Endothelial cell (in vitro differentiated cells): ENCODE measurements around the gene PRORP. TPM values are rescaled to one million over a fixed set of nuclear protein-coding genes. Genes with fewer than 3 reads are reported as not detected.
"Not testable (repeated sequence)": the region's sequence is repeated elsewhere in the genome, so short reads cannot be mapped to it uniquely, and the experiment has no call there.

Experiments
- DNase-seq: peaks from one replicate; pipeline ENCODE4 v3.0.0; 2021; ENCODE audit warnings: low spot score
- H3K27ac Mint-ChIP-seq: one replicate; pipeline ENCODE4 v1.8.0; 2021; ENCODE audit warnings: mixed read lengths, inconsistent platforms; ENCODE audit not compliant: unreplicated experiment
- H3K27me3 Mint-ChIP-seq: one replicate; pipeline ENCODE4 v1.8.0; 2021; ENCODE audit warnings: mild to moderate bottlenecking, moderate library complexity, mixed read lengths, inconsistent platforms; ENCODE audit not compliant: unreplicated experiment
- H3K36me3 Mint-ChIP-seq: one replicate; pipeline ENCODE4 v1.8.0; 2021; ENCODE audit warnings: mild to moderate bottlenecking, low read depth, mixed read lengths, inconsistent platforms; ENCODE audit not compliant: unreplicated experiment
- H3K4me1 Mint-ChIP-seq: one replicate; pipeline ENCODE4 v1.8.0; 2021; ENCODE audit warnings: mild to moderate bottlenecking, mixed read lengths, inconsistent platforms; ENCODE audit not compliant: unreplicated experiment
- H3K4me3 Mint-ChIP-seq: one replicate; pipeline ENCODE4 v1.8.0; 2021; ENCODE audit warnings: mild to moderate bottlenecking, mixed read lengths, inconsistent platforms; ENCODE audit not compliant: unreplicated experiment
- H3K9me3 Mint-ChIP-seq: one replicate; pipeline ENCODE4 v1.8.0; 2021; ENCODE audit warnings: mixed read lengths, inconsistent platforms; ENCODE audit not compliant: unreplicated experiment
- total RNA-seq: library from RNA; stranded (reverse); fragmentation: NEBNext Ultra II Directional; extraction: Animal tissue kit (Norgen Biotek cat#: 25700); gene quantifications from one replicate; pipeline ENCODE4 v1.2.1, GENCODE V29; 2021; ENCODE audit not compliant: unreplicated experiment
- TF ChIP-seq, protein P1 (sequence below): fragments of 200-600 bp; sonication (generic); IDR thresholded peaks from one replicate; pipeline ENCODE4 v1.5.0; 2021; ENCODE audit warnings: antibody characterized with exemption; ENCODE audit not compliant: unreplicated experiment

PRORP gene
- total RNA-seq, 1 donor from 2014 or later = 56.6 TPM

DNA sequence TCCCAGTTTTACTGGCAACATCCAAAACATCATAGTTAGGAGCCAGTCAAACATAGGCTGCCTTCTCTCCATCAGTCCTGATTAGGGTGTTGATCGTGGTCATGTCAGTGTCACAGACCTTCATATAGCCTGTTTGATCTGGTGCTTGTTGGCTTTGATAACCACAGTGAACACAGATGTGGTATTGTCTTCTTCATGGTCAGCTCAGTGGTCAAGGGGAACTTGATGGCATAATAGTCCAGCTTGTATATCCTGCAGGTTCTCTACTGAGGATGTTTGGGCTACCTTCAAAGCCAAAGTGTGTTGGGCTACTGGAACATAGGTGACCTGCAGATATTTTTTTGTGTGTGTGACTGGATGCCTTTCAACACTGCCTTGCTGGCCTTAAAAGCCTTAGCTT is 21.7 kb downstream of the PRORP start:
- Mint-ChIP-seq H3K27ac (no peak overlapping the region), H3K4me1 (no peaks in the 10 kb centered on the region)

DNA sequence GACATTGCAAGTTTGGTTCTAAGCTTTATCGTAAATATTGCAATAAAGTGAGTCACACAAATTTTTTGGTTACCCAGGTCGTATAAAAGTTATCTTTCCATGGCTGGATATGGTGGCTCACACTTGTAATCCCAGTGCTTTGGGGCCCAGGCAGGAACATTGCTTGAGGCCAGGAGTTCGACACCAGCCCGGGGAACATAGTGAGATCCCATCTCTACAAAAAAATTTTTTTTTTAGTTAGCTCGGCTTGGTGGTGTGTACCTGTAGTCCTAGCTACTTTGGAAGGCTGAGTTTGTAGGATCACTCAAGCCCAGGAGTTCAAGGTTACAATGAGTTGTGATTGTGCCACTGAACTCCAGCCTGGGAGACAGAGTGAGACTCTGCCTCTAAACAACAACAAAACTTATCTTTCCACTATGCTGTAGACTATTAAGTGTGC is 24.4 kb downstream of the PRORP start:
- no peaks in the 10 kb centered on the region for H3K9me3 Mint-ChIP-seq
- peaks cover 9% of the 10 kb centered on the region for H3K27me3 Mint-ChIP-seq
- no peak overlapping the region for H3K4me3 Mint-ChIP-seq
- TF ChIP-seq, protein P1, sequence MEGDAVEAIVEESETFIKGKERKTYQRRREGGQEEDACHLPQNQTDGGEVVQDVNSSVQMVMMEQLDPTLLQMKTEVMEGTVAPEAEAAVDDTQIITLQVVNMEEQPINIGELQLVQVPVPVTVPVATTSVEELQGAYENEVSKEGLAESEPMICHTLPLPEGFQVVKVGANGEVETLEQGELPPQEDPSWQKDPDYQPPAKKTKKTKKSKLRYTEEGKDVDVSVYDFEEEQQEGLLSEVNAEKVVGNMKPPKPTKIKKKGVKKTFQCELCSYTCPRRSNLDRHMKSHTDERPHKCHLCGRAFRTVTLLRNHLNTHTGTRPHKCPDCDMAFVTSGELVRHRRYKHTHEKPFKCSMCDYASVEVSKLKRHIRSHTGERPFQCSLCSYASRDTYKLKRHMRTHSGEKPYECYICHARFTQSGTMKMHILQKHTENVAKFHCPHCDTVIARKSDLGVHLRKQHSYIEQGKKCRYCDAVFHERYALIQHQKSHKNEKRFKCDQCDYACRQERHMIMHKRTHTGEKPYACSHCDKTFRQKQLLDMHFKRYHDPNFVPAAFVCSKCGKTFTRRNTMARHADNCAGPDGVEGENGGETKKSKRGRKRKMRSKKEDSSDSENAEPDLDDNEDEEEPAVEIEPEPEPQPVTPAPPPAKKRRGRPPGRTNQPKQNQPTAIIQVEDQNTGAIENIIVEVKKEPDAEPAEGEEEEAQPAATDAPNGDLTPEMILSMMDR = no peak
- H3K4me1 Mint-ChIP-seq = no peaks in the 10 kb centered on the region
- peaks cover 9% of the 10 kb centered on the region for H3K36me3 Mint-ChIP-seq
- no peak for DNase-seq
- no peak overlapping the region for H3K27ac Mint-ChIP-seq

More for the DNA sequence above, 21.7 kb downstream of the PRORP start:
- TF ChIP-seq, protein P1 = no peak
- Mint-ChIP-seq H3K36me3 (peaks cover 4% of the 10 kb centered on the region), H3K9me3 (no peaks in the 10 kb centered on the region), H3K27me3 (peaks cover 5% of the 10 kb centered on the region), H3K4me3 (no peak overlapping the region)
- no peak for DNase-seq

DNA sequence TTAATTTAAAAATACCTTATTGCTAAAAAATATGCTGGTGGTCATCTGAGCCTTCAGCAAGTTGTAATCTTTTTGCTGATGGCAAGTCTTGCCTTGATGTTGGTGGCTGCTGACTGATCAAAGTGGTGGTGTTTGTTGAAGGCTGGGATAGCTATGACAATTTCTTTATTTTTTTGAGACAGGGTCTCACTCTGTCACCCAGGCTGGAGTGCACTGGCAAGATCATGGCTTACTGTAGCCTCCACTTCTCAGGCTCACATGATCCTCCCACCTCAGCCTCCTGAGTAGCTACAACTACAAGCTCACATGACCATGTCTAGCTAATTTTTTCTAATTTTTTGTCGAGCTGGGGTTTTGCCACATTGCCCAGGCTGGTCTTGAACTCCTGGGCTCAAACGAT is 24.8 kb downstream of the PRORP start:
- H3K27ac Mint-ChIP-seq = no peak overlapping the region
- H3K4me3 Mint-ChIP-seq = no peak overlapping the region
- TF ChIP-seq, protein P1 = no peak
- peaks cover 9% of the 10 kb centered on the region for H3K27me3 Mint-ChIP-seq
- peaks cover 11% of the 10 kb centered on the region for H3K36me3 Mint-ChIP-seq
- H3K4me1 Mint-ChIP-seq = no peaks in the 10 kb centered on the region
- no peaks in the 10 kb centered on the region for H3K9me3 Mint-ChIP-seq
- no peak for DNase-seq

DNA sequence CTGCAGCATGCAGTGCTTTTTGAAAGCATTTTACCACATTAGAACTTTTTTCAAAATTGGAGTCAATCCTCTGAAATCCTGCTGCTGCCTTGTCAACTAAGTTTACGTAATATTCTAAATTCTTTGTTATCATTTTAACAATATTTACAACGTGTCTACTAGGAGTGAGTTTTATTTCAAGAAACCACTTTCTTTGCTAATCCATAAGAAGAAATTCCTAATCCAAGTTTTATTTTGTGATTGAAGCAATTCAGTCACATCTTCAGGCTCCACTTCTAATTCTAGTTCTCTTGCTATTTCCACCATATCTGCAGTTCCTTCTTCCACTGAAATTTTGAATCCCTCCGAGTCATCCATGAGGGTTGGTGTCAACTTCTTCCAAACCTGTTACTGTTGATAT is 25.4 kb downstream of the PRORP start:
- Mint-ChIP-seq H3K27me3 (peaks cover 9% of the 10 kb centered on the region), H3K4me1 (no peaks in the 10 kb centered on the region), H3K27ac (no peak overlapping the region), H3K36me3 (peaks cover 11% of the 10 kb centered on the region), H3K4me3 (no peak overlapping the region), H3K9me3 (no peaks in the 10 kb centered on the region)
- DNase-seq = no peak
- TF ChIP-seq, protein P1 = no peak

DNA sequence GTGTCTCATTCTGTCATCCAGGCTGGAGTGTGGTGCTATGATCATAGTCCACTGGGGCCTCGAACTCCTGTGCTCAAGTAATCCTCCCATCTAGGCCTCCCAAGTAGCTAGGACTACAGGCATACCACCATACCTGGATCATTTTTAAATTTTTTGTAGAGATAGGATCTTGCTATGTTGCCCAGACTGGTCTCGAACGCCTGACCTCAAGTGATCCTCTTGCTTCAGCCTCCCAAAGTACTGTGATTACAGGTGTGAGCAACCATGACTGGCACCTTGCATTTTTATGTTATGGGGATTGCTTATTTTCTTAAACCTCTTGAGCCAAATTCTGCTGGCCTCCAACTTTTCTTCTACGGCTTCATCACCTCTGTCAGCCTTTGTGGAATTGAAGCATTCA is 26.9 kb downstream of the PRORP start:
- Mint-ChIP-seq H3K4me3 (no peak overlapping the region), H3K36me3 (peaks cover 18% of the 10 kb centered on the region), H3K4me1 (peaks cover 8% of the 10 kb centered on the region), H3K27me3 (peaks cover 9% of the 10 kb centered on the region), H3K27ac (no peak overlapping the region), H3K9me3 (no peaks in the 10 kb centered on the region)
- no peak for DNase-seq
- TF ChIP-seq, protein P1 = no peak

DNA sequence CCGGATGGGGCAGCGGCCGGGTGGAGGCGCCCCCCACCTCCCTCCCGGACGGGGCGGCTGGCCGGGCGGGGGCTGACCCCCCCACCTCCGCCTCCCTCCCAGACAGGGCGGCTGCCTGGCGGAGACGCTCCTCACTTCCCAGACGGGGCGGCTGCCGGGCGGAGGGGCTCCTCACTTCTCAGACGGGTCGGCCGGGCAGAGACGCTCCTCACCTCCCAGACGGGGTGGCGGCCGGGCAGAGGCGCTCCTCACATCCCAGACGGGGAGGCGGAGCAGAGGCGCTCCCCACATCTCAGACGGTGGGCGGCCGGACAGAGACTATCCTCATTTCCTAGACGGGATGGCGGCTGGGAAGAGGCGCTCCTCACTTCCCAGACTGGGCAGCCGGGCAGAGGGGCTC is 30.2 kb downstream of the PRORP start:
- not testable (repeated sequence) for H3K27me3 Mint-ChIP-seq, H3K4me3 Mint-ChIP-seq, DNase-seq, H3K9me3 Mint-ChIP-seq, H3K27ac Mint-ChIP-seq
- Mint-ChIP-seq H3K36me3 (peaks cover 18% of the 10 kb centered on the region), H3K4me1 (peaks cover 31% of the 10 kb centered on the region)
